Esophagus squamous epithelium (tissue), 4 donors: Measurements from ENCODE around the gene GNLY.

Experiments used
- POLR2A ChIP-seq, 4 donors: fragments of 450-650 bp; IDR thresholded peaks; one replicate each; pipeline ENCODE4 v1.6.1; 2017; ENCODE audit warnings: antibody characterized with exemption in 4 of 4, mild to moderate bottlenecking in 4 of 4, moderate library complexity in 3 of 4
- TF ChIP-seq, protein P1 (sequence below), 6 experiments: fragments of 450-650 bp in 4 of 6; fragments of 200-600 bp in 2 of 6; sonication (generic) in 2 of 6; IDR thresholded peaks; one replicate each; pipeline ENCODE4 v1.5.1; 2016 to 2019; ENCODE audit warnings: antibody characterized with exemption in 6 of 6, mild to moderate bottlenecking in 4 of 6, moderate library complexity in 4 of 6

- TF ChIP-seq, protein P1, sequence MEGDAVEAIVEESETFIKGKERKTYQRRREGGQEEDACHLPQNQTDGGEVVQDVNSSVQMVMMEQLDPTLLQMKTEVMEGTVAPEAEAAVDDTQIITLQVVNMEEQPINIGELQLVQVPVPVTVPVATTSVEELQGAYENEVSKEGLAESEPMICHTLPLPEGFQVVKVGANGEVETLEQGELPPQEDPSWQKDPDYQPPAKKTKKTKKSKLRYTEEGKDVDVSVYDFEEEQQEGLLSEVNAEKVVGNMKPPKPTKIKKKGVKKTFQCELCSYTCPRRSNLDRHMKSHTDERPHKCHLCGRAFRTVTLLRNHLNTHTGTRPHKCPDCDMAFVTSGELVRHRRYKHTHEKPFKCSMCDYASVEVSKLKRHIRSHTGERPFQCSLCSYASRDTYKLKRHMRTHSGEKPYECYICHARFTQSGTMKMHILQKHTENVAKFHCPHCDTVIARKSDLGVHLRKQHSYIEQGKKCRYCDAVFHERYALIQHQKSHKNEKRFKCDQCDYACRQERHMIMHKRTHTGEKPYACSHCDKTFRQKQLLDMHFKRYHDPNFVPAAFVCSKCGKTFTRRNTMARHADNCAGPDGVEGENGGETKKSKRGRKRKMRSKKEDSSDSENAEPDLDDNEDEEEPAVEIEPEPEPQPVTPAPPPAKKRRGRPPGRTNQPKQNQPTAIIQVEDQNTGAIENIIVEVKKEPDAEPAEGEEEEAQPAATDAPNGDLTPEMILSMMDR (IDR thresholded peaks at IDR 0.05) = no peak
- TF ChIP-seq POLR2A (IDR thresholded peaks at IDR 0.05) = no peak
Measured at GRCh38 chr2:85710687-85711577, 16.8 kb downstream of the GNLY start.
